ENCODE results near the gene ALX3. TPM values are rescaled to one million over a fixed set of nuclear protein-coding genes. Genes with fewer than 3 reads are reported as not detected.
A peak's percentile ranks its signal among the peaks of the same experiment; 100 is the strongest.

ALX3 gene
- total and polyA plus RNA-seq, 2 of the 8 experiments (the other 6 are each of a cell fraction or from before 2014, with no cell fraction given): 0.20 TPM; not detected in 1

DNA sequence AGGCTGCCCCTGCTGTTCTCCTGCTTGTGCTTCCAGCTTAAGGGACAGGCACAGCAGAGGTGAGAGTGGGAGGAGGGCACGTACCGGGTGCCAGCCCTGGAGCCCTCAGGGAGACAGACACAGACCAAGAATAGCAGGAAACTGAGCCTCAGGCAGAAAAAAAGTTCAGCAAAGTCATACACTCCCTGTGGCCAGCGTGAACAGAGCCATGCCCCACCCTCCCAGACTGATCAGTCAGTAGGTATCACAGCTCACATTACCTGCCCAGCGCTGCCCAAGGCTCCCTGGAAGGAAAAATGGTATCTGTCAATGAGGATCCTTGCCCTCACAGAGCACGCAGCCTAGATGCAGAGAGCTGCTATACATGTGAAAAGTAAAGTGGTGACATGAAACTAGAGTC, 43.1 kb upstream of the ALX3 start:
- no peak overlapping the region for H2BK120ac ChIP-seq (replicated peaks; ENCODE audit: low read depth, low read length)
- no peak overlapping the region for H2BK15ac ChIP-seq (ENCODE audit: low read length)
- H2BK20ac ChIP-seq (ENCODE audit: low read length): no peak overlapping the region
- H3K14ac ChIP-seq (ENCODE audit: insufficient read length): no peak overlapping the region
- H4K8ac ChIP-seq (ENCODE audit: extremely low read depth, insufficient read depth, low read length): no peak overlapping the region; the same call in 1 of the 2 replicates
- TF ChIP-seq EP300 (IDR thresholded peaks at IDR 0.05; ENCODE audit: borderline replicate concordance in 1 of 2, low read depth in 2 of 2, low read length in 2 of 2): no peak
- no peak for TF ChIP-seq NANOG (IDR thresholded peaks at IDR 0.05; ENCODE audit: insufficient read depth, low read depth, low read length, poor library complexity, severe bottlenecking)
- no peak for TF ChIP-seq SP1 (IDR thresholded peaks at IDR 0.05; ENCODE audit: low read depth, low read length)
- no peak for TF ChIP-seq TCF12 (IDR thresholded peaks at IDR 0.05; ENCODE audit: low read depth, low read length)
- no peak for TF ChIP-seq YY1 (IDR thresholded peaks at IDR 0.05; ENCODE audit: low read depth, low read length)
- TF ChIP-seq KDM5A (IDR thresholded peaks at IDR 0.05; ENCODE audit: low read length): no peak
- TF ChIP-seq, protein P1, sequence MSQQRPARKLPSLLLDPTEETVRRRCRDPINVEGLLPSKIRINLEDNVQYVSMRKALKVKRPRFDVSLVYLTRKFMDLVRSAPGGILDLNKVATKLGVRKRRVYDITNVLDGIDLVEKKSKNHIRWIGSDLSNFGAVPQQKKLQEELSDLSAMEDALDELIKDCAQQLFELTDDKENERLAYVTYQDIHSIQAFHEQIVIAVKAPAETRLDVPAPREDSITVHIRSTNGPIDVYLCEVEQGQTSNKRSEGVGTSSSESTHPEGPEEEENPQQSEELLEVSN (IDR thresholded peaks at IDR 0.05): no peak
- no peak for TF ChIP-seq CHD1 (IDR thresholded peaks at IDR 0.05; ENCODE audit: low read depth, low read length)
- TF ChIP-seq RBBP5 (IDR thresholded peaks at IDR 0.05; ENCODE audit: borderline replicate concordance, low read depth, low read length): no peak
- TF ChIP-seq NRF1 (IDR thresholded peaks at IDR 0.05; ENCODE audit: low read depth, low read length): no peak
- TF ChIP-seq SAP30 (IDR thresholded peaks at IDR 0.05; ENCODE audit: insufficient read depth, insufficient replicate concordance, low read length): no peak
- TF ChIP-seq TBP (IDR thresholded peaks at IDR 0.05; ENCODE audit: low read depth, low read length): no peak
- H3K79me2 ChIP-seq (ENCODE audit: control insufficient read depth in 1 of 2, insufficient read depth in 2 of 2, low read length in 2 of 2): no peaks in the 10 kb centered on the region
- H3K9ac ChIP-seq (replicated peaks in 1 of 4; ENCODE audit: extremely low read depth in 1 of 4, low read depth in 3 of 4, low read length in 3 of 4): no peak overlapping the region
- H3K4me1 ChIP-seq (replicated peaks in 1 of 4; ENCODE audit: control insufficient read depth in 3 of 4, insufficient read depth in 4 of 4, low read length in 3 of 4): no peaks in the 10 kb centered on the region; a peak in 1 of 7 replicates
- no peak overlapping the region for H3K4me3 ChIP-seq (ENCODE audit: extremely low read depth in 1 of 4, insufficient read depth in 2 of 4, low read depth in 3 of 4, low read length in 4 of 4)
- CTCF ChIA-PET (ENCODE audit: partially characterized antibody): interaction anchor here (0.6 to 27.0 kb wide), 10 partner anchors 9 to 382 kb away, joined by 3 to 845 read pairs (median 8); no protein-coding TSS in a partner anchor
- H3K36me3 ChIP-seq (ENCODE audit: control insufficient read depth in 2 of 4, insufficient read depth in 4 of 4, low read length in 3 of 4): no peaks in the 10 kb centered on the region
- no peaks in the 10 kb centered on the region for H4K20me1 ChIP-seq (replicated peaks in 1 of 2; ENCODE audit: control insufficient read depth in 1 of 2, insufficient read depth in 2 of 2, low read length in 2 of 2)
- H3K18ac ChIP-seq (ENCODE audit: extremely low read depth, low read length): no peak overlapping the region
- DNase-seq (ENCODE audit: low read depth in 1 of 2, low spot score in 2 of 2) (no peak), FAIRE-seq (no peak)
- H3K23me2 ChIP-seq (ENCODE audit: low read depth, low read length): no peaks in the 10 kb centered on the region
- no peaks in the 10 kb centered on the region for H3K9me3 ChIP-seq (ENCODE audit: insufficient read depth in 2 of 2, low read depth in 1 of 2, low read length in 1 of 2)
- no peak overlapping the region for H4K5ac ChIP-seq (ENCODE audit: insufficient read length, low read depth, low read length)
- H2AK5ac ChIP-seq (ENCODE audit: low read depth, low read length): 0 out of 2 replicates have a peak overlapping the region, but pooled peaks have one; percentile 39
- H3K23ac ChIP-seq (ENCODE audit: insufficient read length): no peak overlapping the region
- WGBS, 2 experiments (ENCODE audit: extremely low coverage in 1 of 2, insufficient coverage in 1 of 2, insufficient read length in 1 of 2, insufficient replicate concordance in 2 of 2, low coverage in 1 of 2, low lambda C conversion rate in 2 of 2, missing lambda C conversion rate in 1 of 2): 76% methylated on average over 5 of the region's 5 CpGs; no CpG with 5 or more reads in 1 of the 2 experiments
- H2BK5ac ChIP-seq (ENCODE audit: low read depth, low read length): no peak overlapping the region
- H2AFZ ChIP-seq (ENCODE audit: low read length): no peak overlapping the region
- no peak overlapping the region for H3K4me2 ChIP-seq (ENCODE audit: insufficient read depth in 1 of 2, low read depth in 2 of 2, low read length in 2 of 2)
- no peaks in the 10 kb centered on the region; a peak in 1 of 7 replicates for H3K27me3 ChIP-seq (replicated peaks in 1 of 4; ENCODE audit: control insufficient read depth in 3 of 4, extremely low read depth in 1 of 4, insufficient read depth in 3 of 4, low read length in 3 of 4)
- no peak overlapping the region for H3K4ac ChIP-seq (replicated peaks; ENCODE audit: insufficient read length, low read depth, low read length)
- POLR2A ChIA-PET (ENCODE audit: partially characterized antibody): interaction anchor here (0.7 to 1.2 kb wide), 3 partner anchors 11 to 55 kb away, joined by 3 to 4 read pairs (median 3); no protein-coding TSS in a partner anchor
- no peak overlapping the region for H3K27ac ChIP-seq (ENCODE audit: low read depth, low read length)
- no peak overlapping the region for H4K91ac ChIP-seq (replicated peaks; ENCODE audit: insufficient read length, low read length)
- no peak overlapping the region for H3K56ac ChIP-seq (replicated peaks; ENCODE audit: insufficient read length, low read depth, low read length)
- H2BK12ac ChIP-seq (ENCODE audit: low read depth, low read length): no peak overlapping the region
- no peaks in the 10 kb centered on the region for H3K79me1 ChIP-seq (ENCODE audit: low read depth, low read length)

Data from H1 (cell line).